NT2/D1 (cell line): ENCODE data around the gene ERP29.
"Not testable (repeated sequence)": the region's sequence is repeated elsewhere in the genome, so short reads cannot be mapped to it uniquely, and the experiment has no call there.

Experiments used
- DNase-seq: peaks from one replicate; pipeline ENCODE4 v3.0.0-alpha.2; 2011; ENCODE audit warnings: low read depth, low spot score
- H3K27me3 ChIP-seq: 2 replicates; pipeline ENCODE4 v1.6.0; 2011; ENCODE audit warnings: mild to moderate bottlenecking; ENCODE audit not compliant: insufficient read length, insufficient read depth
- H3K36me3 ChIP-seq: 2 replicates; pipeline ENCODE4 v1.6.1; 2011; ENCODE audit warnings: mild to moderate bottlenecking, low read length, mixed read lengths; ENCODE audit not compliant: insufficient read depth, insufficient read length
- H3K4me1 ChIP-seq: 2 replicates; pipeline ENCODE4 v1.5.1; 2011; ENCODE audit not compliant: insufficient read depth, insufficient read length
- H3K4me3 ChIP-seq: 2 replicates; pipeline ENCODE4 v1.5.1; 2011; ENCODE audit warnings: low read depth; ENCODE audit not compliant: insufficient read length
- H3K9ac ChIP-seq: 2 replicates; pipeline ENCODE4 v1.6.0; 2011; ENCODE audit warnings: low read depth; ENCODE audit not compliant: insufficient read length
- H3K9me3 ChIP-seq: 2 replicates; pipeline ENCODE4 v1.5.1; 2011; ENCODE audit warnings: mild to moderate bottlenecking, low read length; ENCODE audit not compliant: insufficient read depth
- SUZ12 ChIP-seq: IDR thresholded peaks from 2 replicates; pipeline ENCODE4 v1.6.1; 2011; ENCODE audit not compliant: insufficient read length, insufficient read depth; ENCODE audit errors: extremely low read depth
- YY1 ChIP-seq: IDR thresholded peaks from 2 replicates; pipeline ENCODE4 v1.6.1; 2011; ENCODE audit not compliant: insufficient read length, insufficient read depth
- ZNF274 ChIP-seq: IDR thresholded peaks from 2 replicates; pipeline ENCODE4 v1.6.1; 2011; ENCODE audit warnings: mild to moderate bottlenecking, low read depth, low read length

Gene ERP29

DNA sequence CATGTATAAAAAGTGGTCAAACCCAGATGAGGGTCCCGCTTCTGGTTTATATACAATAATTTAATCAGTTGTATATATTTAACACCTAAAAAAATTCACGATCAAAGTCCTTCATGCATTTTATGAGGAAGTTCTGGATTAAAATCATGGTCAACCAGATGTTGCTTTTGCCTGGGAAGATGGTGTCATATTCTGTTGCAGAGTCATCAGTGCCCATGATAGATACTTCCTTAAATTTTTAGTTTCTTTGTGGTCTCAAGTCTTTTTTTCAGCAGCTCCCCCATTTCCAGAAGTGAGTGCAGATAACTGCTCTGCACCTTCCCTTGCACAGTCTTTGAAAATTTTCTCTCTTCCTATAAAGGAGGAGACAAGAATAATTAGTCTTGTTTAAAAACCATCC, 16.1 kb downstream of the ERP29 start:
- no peak overlapping the region for H3K4me3 ChIP-seq
- DNase-seq: no peak
- no peaks in the 10 kb centered on the region for H3K4me1 ChIP-seq
- H3K9ac ChIP-seq: no peak overlapping the region
- no peaks in the 10 kb centered on the region for H3K9me3 ChIP-seq
- H3K27me3 ChIP-seq: no peaks in the 10 kb centered on the region
- TF ChIP-seq ZNF274 (no peak), YY1 (no peak), SUZ12 (no peak)
- H3K36me3 ChIP-seq: peaks cover 69% of the 10 kb centered on the region

- Histone ChIP-seq H3K27me3 (no peaks in the 10 kb centered on the region), H3K4me3 (no peak overlapping the region), H3K9me3 (no peaks in the 10 kb centered on the region), H3K36me3 (peaks cover 85% of the 10 kb centered on the region), H3K9ac (no peak overlapping the region), H3K4me1 (no peaks in the 10 kb centered on the region)
- TF ChIP-seq YY1 (no peak), SUZ12 (no peak), ZNF274 (no peak)
- DNase-seq: no peak
These were observed 18.2 kb downstream of the ERP29 start for GRCh38 chr12:112031472-112031871.

GRCh38 chr12:112032292-112032691, 19.1 kb downstream of the ERP29 start:
- no peaks in the 10 kb centered on the region for H3K9me3 ChIP-seq
- TF ChIP-seq SUZ12: no peak
- no peak for TF ChIP-seq YY1
- TF ChIP-seq ZNF274: no peak
- H3K4me1 ChIP-seq: no peaks in the 10 kb centered on the region
- DNase-seq: no peak
- no peaks in the 10 kb centered on the region for H3K27me3 ChIP-seq
- peaks cover 90% of the 10 kb centered on the region for H3K36me3 ChIP-seq
- no peak overlapping the region for H3K9ac ChIP-seq
- no peak overlapping the region for H3K4me3 ChIP-seq

DNA sequence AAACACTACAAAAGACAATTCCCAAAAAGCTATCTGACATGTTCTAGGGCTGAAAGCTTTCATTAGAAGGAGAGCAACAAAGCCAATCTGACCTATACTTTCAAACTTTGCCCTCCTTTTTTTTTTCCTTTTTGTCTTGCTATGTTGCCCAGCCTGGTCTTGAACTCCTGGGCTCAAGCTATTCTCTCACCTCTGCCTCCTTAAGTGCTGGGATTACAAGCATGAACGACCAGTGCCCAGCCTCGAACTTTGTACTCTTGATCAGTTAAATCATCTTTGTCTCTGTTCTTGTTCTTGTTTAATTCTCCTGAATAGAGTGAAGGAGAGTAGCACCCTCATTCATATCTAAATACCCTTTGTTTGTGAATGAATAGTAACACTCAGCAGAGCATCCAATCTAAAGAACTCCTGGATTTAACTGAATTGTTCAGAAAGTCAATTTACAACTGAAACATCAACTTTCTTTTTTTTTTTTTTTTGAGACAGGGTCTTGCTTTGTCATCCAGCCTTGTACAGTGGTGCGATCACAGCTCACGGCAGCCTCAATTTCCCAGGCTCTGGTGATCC, 22.1 kb downstream of the ERP29 start:
- H3K36me3 ChIP-seq: peaks cover 86% of the 10 kb centered on the region

DNA sequence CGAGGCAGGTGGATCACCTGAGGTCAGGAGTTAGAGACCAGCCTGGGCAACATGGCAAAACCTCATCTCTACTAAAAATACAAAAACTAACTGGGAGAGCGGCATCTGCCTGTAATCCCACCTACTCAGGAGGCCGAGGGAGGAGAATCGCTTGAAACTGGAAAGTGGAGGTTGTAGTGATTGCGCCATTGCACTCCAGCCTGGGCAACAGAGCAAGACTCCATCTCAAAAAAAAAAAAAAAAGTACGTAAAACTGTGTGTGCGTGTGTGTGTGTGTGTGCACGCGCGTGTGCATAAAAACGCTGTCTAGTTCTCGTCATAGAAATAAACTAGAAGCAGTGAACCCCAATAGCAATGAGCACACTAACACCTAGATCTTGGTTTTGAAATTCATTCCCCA, 23.4 kb downstream of the ERP29 start:
- not testable (repeated sequence) for H3K4me3 ChIP-seq, DNase-seq, H3K9ac ChIP-seq, H3K4me1 ChIP-seq, H3K27me3 ChIP-seq, H3K9me3 ChIP-seq
- peaks cover 85% of the 10 kb centered on the region for H3K36me3 ChIP-seq

More for the DNA sequence above, 22.1 kb downstream of the ERP29 start:
- no peaks in the 10 kb centered on the region for H3K27me3 ChIP-seq
- H3K4me1 ChIP-seq: no peaks in the 10 kb centered on the region
- no peaks in the 10 kb centered on the region for H3K9me3 ChIP-seq
- H3K9ac ChIP-seq: no peak overlapping the region
- H3K4me3 ChIP-seq: no peak overlapping the region
- no peak for DNase-seq
- TF ChIP-seq YY1 (no peak), SUZ12 (no peak), ZNF274 (no peak)

DNA sequence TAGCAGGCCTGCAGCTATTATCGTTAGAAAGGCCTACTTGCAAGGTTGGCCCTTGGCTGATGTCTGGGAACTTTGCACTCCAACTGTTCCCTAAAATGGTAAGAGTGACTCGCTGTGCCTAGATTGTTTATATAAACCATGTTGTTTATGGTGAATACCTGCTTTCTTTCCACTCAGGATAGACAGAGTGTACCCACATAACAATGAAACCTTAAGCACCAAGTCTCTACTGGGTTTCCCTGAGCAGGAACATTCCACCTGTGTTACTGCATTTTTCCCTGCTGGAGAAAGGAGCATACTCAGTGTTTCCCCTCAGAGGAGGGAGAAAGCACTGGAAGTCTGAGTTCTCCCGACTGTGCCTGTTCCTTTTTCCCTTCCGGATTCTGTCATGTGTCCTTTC, 32.8 kb downstream of the ERP29 start:
- H3K36me3 ChIP-seq: peaks cover 86% of the 10 kb centered on the region
- no peaks in the 10 kb centered on the region for H3K4me1 ChIP-seq
- H3K4me3 ChIP-seq: no peak overlapping the region
- no peaks in the 10 kb centered on the region for H3K27me3 ChIP-seq
- TF ChIP-seq ZNF274 (no peak), YY1 (no peak), SUZ12 (no peak)
- H3K9me3 ChIP-seq: no peaks in the 10 kb centered on the region
- no peak for DNase-seq
- H3K9ac ChIP-seq: no peak overlapping the region

GRCh38 chr12:112049351-112049750, 36.1 kb downstream of the ERP29 start:
- Histone ChIP-seq H3K4me1 (no peaks in the 10 kb centered on the region), H3K9ac (no peak overlapping the region), H3K9me3 (no peaks in the 10 kb centered on the region), H3K4me3 (no peak overlapping the region), H3K36me3 (peaks cover 91% of the 10 kb centered on the region), H3K27me3 (no peaks in the 10 kb centered on the region)
- DNase-seq: no peak
- TF ChIP-seq SUZ12 (no peak), YY1 (no peak), ZNF274 (no peak)

DNA sequence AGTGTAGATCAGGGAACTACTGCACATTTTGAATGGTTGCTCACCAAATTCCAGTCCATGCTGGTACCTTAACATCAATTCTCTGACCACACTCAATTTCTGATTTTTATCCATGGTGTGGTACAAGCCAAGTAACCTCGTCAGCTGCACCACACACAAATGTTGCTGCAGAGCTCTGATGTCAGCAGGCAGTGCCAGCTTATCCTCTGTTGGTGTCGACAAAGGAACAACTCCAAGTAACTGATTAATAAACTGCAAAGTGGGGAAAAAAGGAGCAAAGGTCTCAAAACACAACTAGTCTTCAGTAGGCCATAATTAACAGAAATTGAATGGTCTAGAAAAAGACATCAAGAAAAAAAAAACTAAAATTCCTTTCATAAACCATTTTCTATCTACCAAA, 47.9 kb downstream of the ERP29 start:
- Histone ChIP-seq H3K4me3 (no peak overlapping the region), H3K27me3 (no peaks in the 10 kb centered on the region), H3K9ac (no peak overlapping the region), H3K9me3 (no peaks in the 10 kb centered on the region), H3K4me1 (no peaks in the 10 kb centered on the region), H3K36me3 (peaks cover 83% of the 10 kb centered on the region)
- no peak for TF ChIP-seq ZNF274
- no peak for TF ChIP-seq SUZ12
- no peak for TF ChIP-seq YY1
- no peak for DNase-seq
